ENCODE measurements around the gene TRAPPC11. TPM values are rescaled to one million over a fixed set of nuclear protein-coding genes. Genes with fewer than 3 reads are reported as not detected.

TRAPPC11 gene
- total and polyA plus RNA-seq, 9 of the 15 experiments (the other 6 are each of a cell fraction or from before 2014, with no cell fraction given) = 11.6 to 49.0 (median 28.7) TPM

DNA sequence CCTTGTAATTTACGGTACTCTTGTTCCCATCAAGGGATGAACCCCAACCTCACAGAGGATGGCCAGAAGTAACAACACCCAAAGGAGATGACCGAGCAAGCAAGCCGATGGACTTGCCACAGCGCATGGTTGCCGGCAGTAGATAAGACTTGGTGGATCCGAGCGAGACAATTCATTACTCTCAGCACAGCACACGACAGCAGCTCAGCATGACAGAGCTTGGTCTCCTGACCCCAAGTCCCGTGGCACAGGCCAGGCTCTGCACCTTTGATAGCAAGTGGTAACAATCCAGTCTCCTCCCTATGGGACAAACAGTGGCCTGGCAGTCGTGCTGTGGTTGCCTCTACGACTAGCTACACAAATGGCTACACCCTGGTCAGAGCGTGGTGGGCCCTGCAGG is 26.4 kb upstream of the TRAPPC11 start (continued):
- TF ChIP-seq, protein P1, sequence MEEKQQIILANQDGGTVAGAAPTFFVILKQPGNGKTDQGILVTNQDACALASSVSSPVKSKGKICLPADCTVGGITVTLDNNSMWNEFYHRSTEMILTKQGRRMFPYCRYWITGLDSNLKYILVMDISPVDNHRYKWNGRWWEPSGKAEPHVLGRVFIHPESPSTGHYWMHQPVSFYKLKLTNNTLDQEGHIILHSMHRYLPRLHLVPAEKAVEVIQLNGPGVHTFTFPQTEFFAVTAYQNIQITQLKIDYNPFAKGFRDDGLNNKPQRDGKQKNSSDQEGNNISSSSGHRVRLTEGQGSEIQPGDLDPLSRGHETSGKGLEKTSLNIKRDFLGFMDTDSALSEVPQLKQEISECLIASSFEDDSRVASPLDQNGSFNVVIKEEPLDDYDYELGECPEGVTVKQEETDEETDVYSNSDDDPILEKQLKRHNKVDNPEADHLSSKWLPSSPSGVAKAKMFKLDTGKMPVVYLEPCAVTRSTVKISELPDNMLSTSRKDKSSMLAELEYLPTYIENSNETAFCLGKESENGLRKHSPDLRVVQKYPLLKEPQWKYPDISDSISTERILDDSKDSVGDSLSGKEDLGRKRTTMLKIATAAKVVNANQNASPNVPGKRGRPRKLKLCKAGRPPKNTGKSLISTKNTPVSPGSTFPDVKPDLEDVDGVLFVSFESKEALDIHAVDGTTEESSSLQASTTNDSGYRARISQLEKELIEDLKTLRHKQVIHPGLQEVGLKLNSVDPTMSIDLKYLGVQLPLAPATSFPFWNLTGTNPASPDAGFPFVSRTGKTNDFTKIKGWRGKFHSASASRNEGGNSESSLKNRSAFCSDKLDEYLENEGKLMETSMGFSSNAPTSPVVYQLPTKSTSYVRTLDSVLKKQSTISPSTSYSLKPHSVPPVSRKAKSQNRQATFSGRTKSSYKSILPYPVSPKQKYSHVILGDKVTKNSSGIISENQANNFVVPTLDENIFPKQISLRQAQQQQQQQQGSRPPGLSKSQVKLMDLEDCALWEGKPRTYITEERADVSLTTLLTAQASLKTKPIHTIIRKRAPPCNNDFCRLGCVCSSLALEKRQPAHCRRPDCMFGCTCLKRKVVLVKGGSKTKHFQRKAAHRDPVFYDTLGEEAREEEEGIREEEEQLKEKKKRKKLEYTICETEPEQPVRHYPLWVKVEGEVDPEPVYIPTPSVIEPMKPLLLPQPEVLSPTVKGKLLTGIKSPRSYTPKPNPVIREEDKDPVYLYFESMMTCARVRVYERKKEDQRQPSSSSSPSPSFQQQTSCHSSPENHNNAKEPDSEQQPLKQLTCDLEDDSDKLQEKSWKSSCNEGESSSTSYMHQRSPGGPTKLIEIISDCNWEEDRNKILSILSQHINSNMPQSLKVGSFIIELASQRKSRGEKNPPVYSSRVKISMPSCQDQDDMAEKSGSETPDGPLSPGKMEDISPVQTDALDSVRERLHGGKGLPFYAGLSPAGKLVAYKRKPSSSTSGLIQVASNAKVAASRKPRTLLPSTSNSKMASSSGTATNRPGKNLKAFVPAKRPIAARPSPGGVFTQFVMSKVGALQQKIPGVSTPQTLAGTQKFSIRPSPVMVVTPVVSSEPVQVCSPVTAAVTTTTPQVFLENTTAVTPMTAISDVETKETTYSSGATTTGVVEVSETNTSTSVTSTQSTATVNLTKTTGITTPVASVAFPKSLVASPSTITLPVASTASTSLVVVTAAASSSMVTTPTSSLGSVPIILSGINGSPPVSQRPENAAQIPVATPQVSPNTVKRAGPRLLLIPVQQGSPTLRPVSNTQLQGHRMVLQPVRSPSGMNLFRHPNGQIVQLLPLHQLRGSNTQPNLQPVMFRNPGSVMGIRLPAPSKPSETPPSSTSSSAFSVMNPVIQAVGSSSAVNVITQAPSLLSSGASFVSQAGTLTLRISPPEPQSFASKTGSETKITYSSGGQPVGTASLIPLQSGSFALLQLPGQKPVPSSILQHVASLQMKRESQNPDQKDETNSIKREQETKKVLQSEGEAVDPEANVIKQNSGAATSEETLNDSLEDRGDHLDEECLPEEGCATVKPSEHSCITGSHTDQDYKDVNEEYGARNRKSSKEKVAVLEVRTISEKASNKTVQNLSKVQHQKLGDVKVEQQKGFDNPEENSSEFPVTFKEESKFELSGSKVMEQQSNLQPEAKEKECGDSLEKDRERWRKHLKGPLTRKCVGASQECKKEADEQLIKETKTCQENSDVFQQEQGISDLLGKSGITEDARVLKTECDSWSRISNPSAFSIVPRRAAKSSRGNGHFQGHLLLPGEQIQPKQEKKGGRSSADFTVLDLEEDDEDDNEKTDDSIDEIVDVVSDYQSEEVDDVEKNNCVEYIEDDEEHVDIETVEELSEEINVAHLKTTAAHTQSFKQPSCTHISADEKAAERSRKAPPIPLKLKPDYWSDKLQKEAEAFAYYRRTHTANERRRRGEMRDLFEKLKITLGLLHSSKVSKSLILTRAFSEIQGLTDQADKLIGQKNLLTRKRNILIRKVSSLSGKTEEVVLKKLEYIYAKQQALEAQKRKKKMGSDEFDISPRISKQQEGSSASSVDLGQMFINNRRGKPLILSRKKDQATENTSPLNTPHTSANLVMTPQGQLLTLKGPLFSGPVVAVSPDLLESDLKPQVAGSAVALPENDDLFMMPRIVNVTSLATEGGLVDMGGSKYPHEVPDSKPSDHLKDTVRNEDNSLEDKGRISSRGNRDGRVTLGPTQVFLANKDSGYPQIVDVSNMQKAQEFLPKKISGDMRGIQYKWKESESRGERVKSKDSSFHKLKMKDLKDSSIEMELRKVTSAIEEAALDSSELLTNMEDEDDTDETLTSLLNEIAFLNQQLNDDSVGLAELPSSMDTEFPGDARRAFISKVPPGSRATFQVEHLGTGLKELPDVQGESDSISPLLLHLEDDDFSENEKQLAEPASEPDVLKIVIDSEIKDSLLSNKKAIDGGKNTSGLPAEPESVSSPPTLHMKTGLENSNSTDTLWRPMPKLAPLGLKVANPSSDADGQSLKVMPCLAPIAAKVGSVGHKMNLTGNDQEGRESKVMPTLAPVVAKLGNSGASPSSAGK (IDR thresholded peaks at IDR 0.05) = peak; percentile 38; the same call in 1 of the 2 replicates
- TF ChIP-seq HSF4 (CRISPR knock-in tag; IDR thresholded peaks at IDR 0.05; ENCODE audit: borderline replicate concordance) (no peak), UBTF (IDR thresholded peaks at IDR 0.05; ENCODE audit: borderline replicate concordance in 1 of 2, low read depth in 2 of 2, low read length in 2 of 2) (peak in 1 of 2 experiments; percentile 94; a peak in 2 of 4 replicates), CBX3 (IDR thresholded peaks at IDR 0.05; ENCODE audit: borderline replicate concordance in 1 of 2, low read length in 2 of 2) (peak in 1 of 2 experiments; percentile 34; a peak in 1 of 3 replicates), MTA2 (IDR thresholded peaks at IDR 0.05; ENCODE audit: low read depth) (no peak), MEIS2 (IDR thresholded peaks at IDR 0.05; ENCODE audit: partially characterized antibody) (peak; percentile 80), FOXK2 (conservative IDR thresholded peaks at IDR 0.05 in 1 of 2, IDR thresholded peaks at IDR 0.05 in 1 of 2; ENCODE audit: low read depth in 2 of 2) (peak in 1 of 2 experiments; percentile 27; a peak in 1 of 4 replicates), RNF2 (IDR thresholded peaks at IDR 0.05) (no peak), TRIM25 (IDR thresholded peaks at IDR 0.05; ENCODE audit: borderline replicate concordance) (no peak), CXXC5 (CRISPR knock-in tag; IDR thresholded peaks at IDR 0.05) (0 out of 2 replicates have a peak, but pooled peaks have one; percentile 39), C11orf30 (IDR thresholded peaks at IDR 0.05; ENCODE audit: low read depth) (no peak), ZNF121 (CRISPR knock-in tag; conservative IDR thresholded peaks at IDR 0.05) (no peak), SMAD3 (CRISPR knock-in tag; conservative IDR thresholded peaks at IDR 0.05) (no peak)
